ENCODE data around the gene CSF3.

GRCh38 chr17:40059729-40060475 is 44.7 kb downstream of the CSF3 start:
- TF ChIP-seq CTCF (conservative IDR thresholded peaks at IDR 0.05 in 1 of 2, IDR thresholded peaks at IDR 0.05 in 1 of 2; ENCODE audit: low read depth in 1 of 2, low read length in 2 of 2) (no peak), EZH2 (IDR thresholded peaks at IDR 0.05; ENCODE audit: low read length, missing control alignments) (no peak)
